MM.1S (cell line): ENCODE results near the gene PTGER3.

Experiments
- DNase-seq: peaks from one replicate; pipeline ENCODE4 v3.0.0-alpha.2; 2015
- H2AFZ ChIP-seq: fragments of 300-600 bp; sonication (generic); 2 replicates; pipeline ENCODE4 v1.6.0; 2016; ENCODE audit warnings: antibody characterized with exemption, low read length
- H3F3A ChIP-seq: fragments of 300-600 bp; sonication (generic); 2 replicates; pipeline ENCODE4 v1.6.1; 2016; ENCODE audit warnings: mild to moderate bottlenecking, antibody characterized with exemption, low read length, moderate library complexity, mixed read lengths; ENCODE audit not compliant: insufficient read depth
- H3K27ac ChIP-seq: fragments of 300-600 bp; sonication (generic); 2 replicates; pipeline ENCODE4 v1.5.1; 2016; ENCODE audit warnings: mild to moderate bottlenecking, low read length
- H3K27me3 ChIP-seq: fragments of 300-600 bp; sonication (generic); replicated peaks from 2 replicates; pipeline ENCODE4 v1.6.0; 2016; ENCODE audit warnings: low read length; ENCODE audit not compliant: insufficient read depth
- H3K36me3 ChIP-seq: fragments of 300-600 bp; sonication (generic); replicated peaks from 2 replicates; pipeline ENCODE4 v1.6.1; 2016; ENCODE audit warnings: mild to moderate bottlenecking, low read length, mixed read lengths; ENCODE audit not compliant: insufficient read depth
- H3K4me1 ChIP-seq: fragments of 300-600 bp; sonication (generic); 2 replicates; pipeline ENCODE4 v1.6.1; 2016; ENCODE audit warnings: low read length, mixed read lengths
- H3K4me2 ChIP-seq: fragments of 300-600 bp; sonication (generic); 2 replicates; pipeline ENCODE4 v1.6.0; 2016; ENCODE audit warnings: low read depth, low read length
- H3K4me3 ChIP-seq: fragments of 300-600 bp; sonication (generic); 2 replicates; pipeline ENCODE4 v1.5.1; 2016; ENCODE audit warnings: low read length, mixed read lengths
- H3K79me2 ChIP-seq: fragments of 300-600 bp; sonication (generic); 2 replicates; pipeline ENCODE4 v1.6.1; 2016; ENCODE audit warnings: mixed run types, low read length, mixed read lengths
- H3K9ac ChIP-seq: fragments of 300-600 bp; sonication (generic); 2 replicates; pipeline ENCODE4 v1.6.1; 2016; ENCODE audit warnings: low read length, mixed read lengths
- H3K9me2 ChIP-seq: fragments of 300-600 bp; sonication (generic); replicated peaks from 2 replicates; pipeline ENCODE4 v1.6.1; 2016; ENCODE audit warnings: mild to moderate bottlenecking, low read length, mixed read lengths; ENCODE audit not compliant: insufficient read depth
- H3K9me3 ChIP-seq: fragments of 300-600 bp; sonication (generic); replicated peaks from 2 replicates; pipeline ENCODE4 v1.6.1; 2016; ENCODE audit warnings: mild to moderate bottlenecking, low read length, mixed read lengths; ENCODE audit not compliant: insufficient read depth
- H4K20me1 ChIP-seq: fragments of 300-600 bp; sonication (generic); 2 replicates; pipeline ENCODE4 v1.6.1; 2016; ENCODE audit warnings: mild to moderate bottlenecking, low read length, moderate library complexity, mixed read lengths; ENCODE audit not compliant: insufficient read depth
- CTCF ChIP-seq: fragments of 300-600 bp; sonication (generic); IDR thresholded peaks from 2 replicates; pipeline ENCODE4 v1.5.1; 2016; ENCODE audit warnings: antibody characterized with exemption, low read length, mixed read lengths
- EZH2 ChIP-seq: fragments of 300-600 bp; sonication (generic); optimal IDR thresholded peaks from 2 replicates; pipeline ENCODE3; 2017; ENCODE audit warnings: low read depth, mild to moderate bottlenecking, antibody characterized with exemption, low read length, mixed read lengths
- EZH2phosphoT487 ChIP-seq: fragments of 300-600 bp; sonication (generic); IDR thresholded peaks from 2 replicates; pipeline ENCODE4 v1.6.1; 2018; ENCODE audit warnings: antibody characterized with exemption, low read length

PTGER3 gene

GRCh38 chr1:71074681-71075080 is 27.1 kb upstream of the PTGER3 start:
- Histone ChIP-seq H3K9me3 (no peaks in the 10 kb centered on the region), H3K27ac (no peak overlapping the region), H4K20me1 (peaks cover 4% of the 10 kb centered on the region; the same call in 1 of the 2 replicates), H3K4me2 (no peak overlapping the region), H2AFZ (no peak overlapping the region), H3K27me3 (no peaks in the 10 kb centered on the region), H3K9me2 (no peaks in the 10 kb centered on the region), H3F3A (0 out of 2 replicates have a peak, but pooled peaks cover 3% of the 10 kb centered on the region), H3K36me3 (peaks cover 56% of the 10 kb centered on the region), H3K4me3 (no peak overlapping the region), H3K9ac (no peak overlapping the region), H3K4me1 (peaks cover 9% of the 10 kb centered on the region), H3K79me2 (peaks cover 80% of the 10 kb centered on the region)
- DNase-seq, result no peak
- TF ChIP-seq CTCF (no peak), EZH2phosphoT487 (no peak), EZH2 (no peak)

GRCh38 chr1:71072273-71072672 is 24.7 kb upstream of the PTGER3 start:
- Histone ChIP-seq H2AFZ (no peak overlapping the region), H3K4me1 (peaks cover 14% of the 10 kb centered on the region), H3K9ac (no peak overlapping the region), H4K20me1 (peaks cover 4% of the 10 kb centered on the region; the same call in 1 of the 2 replicates), H3K79me2 (peaks cover 62% of the 10 kb centered on the region), H3K27ac (no peak overlapping the region), H3K9me3 (no peaks in the 10 kb centered on the region), H3K36me3 (peaks cover 49% of the 10 kb centered on the region), H3K27me3 (no peaks in the 10 kb centered on the region), H3F3A (peaks cover 17% of the 10 kb centered on the region; the same call in 1 of the 2 replicates), H3K4me3 (no peak overlapping the region), H3K4me2 (no peak overlapping the region), H3K9me2 (no peaks in the 10 kb centered on the region)
- DNase-seq, result no peak
- TF ChIP-seq EZH2phosphoT487 (no peak), EZH2 (no peak), CTCF (no peak)

- Histone ChIP-seq H3K9ac (no peak overlapping the region), H3K27me3 (no peaks in the 10 kb centered on the region), H3F3A (peaks cover 17% of the 10 kb centered on the region; the same call in 1 of the 2 replicates), H3K79me2 (peaks cover 56% of the 10 kb centered on the region), H3K4me1 (peaks cover 14% of the 10 kb centered on the region), H3K9me2 (no peaks in the 10 kb centered on the region), H3K4me3 (no peak overlapping the region), H3K4me2 (no peak overlapping the region), H4K20me1 (peaks cover 4% of the 10 kb centered on the region; the same call in 1 of the 2 replicates), H3K9me3 (no peaks in the 10 kb centered on the region), H3K27ac (no peak overlapping the region), H3K36me3 (peaks cover 47% of the 10 kb centered on the region), H2AFZ (no peak overlapping the region)
- TF ChIP-seq EZH2phosphoT487 (no peak), CTCF (no peak), EZH2 (no peak)
- DNase-seq, result no peak
These were observed 24.1 kb upstream of the PTGER3 start for GRCh38 chr1:71071720-71072119.
